Loucy (cell line): ENCODE data around the gene ACADS.

Experiments used
- EZH2phosphoT487 ChIP-seq: fragments of 200-600 bp; IDR thresholded peaks from 2 replicates; pipeline ENCODE4 v1.6.1; 2018; ENCODE audit warnings: antibody characterized with exemption, mild to moderate bottlenecking, moderate library complexity, borderline replicate concordance
- TF ChIP-seq, protein P1 (sequence below): fragments of 200-600 bp; sonication (generic); conservative IDR thresholded peaks from 2 replicates; pipeline ENCODE4 v1.5.1; 2014; ENCODE audit warnings: mild to moderate bottlenecking, antibody characterized with exemption, low read length

DNA sequence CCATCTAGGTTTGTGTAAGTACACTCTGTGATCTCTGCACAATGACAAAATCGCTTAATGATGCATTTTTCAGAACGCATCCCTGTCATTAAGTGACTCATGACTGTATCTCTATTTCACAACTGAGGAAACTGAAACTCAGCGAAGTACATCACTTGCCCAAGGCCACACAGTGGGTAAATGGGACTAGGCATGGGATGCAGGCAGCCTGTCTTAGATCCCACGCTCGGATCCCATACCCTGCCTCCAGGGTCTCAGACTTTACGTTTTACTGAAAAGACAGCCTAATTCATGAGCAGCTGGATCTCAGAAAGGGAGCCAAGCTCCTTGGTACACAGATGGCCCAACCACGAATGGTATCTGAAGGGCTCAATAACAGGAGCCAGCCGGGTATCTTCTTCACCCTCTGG, 41.1 kb upstream of the ACADS start:
- TF ChIP-seq, protein P1, sequence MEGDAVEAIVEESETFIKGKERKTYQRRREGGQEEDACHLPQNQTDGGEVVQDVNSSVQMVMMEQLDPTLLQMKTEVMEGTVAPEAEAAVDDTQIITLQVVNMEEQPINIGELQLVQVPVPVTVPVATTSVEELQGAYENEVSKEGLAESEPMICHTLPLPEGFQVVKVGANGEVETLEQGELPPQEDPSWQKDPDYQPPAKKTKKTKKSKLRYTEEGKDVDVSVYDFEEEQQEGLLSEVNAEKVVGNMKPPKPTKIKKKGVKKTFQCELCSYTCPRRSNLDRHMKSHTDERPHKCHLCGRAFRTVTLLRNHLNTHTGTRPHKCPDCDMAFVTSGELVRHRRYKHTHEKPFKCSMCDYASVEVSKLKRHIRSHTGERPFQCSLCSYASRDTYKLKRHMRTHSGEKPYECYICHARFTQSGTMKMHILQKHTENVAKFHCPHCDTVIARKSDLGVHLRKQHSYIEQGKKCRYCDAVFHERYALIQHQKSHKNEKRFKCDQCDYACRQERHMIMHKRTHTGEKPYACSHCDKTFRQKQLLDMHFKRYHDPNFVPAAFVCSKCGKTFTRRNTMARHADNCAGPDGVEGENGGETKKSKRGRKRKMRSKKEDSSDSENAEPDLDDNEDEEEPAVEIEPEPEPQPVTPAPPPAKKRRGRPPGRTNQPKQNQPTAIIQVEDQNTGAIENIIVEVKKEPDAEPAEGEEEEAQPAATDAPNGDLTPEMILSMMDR: no peak
- no peak for TF ChIP-seq EZH2phosphoT487
